HG02840 (cell line): ENCODE measurements around the gene ITGB8.

Source experiments
- ATAC-seq: cut with Tn5 transposase; IDR thresholded peaks from one replicate; pipeline ENCODE4 v1.9.1; 2021; ENCODE audit warnings: mild to moderate bottlenecking, moderate library complexity, moderate number of reproducible peaks; ENCODE audit not compliant: unreplicated experiment, low FRiP score

The ITGB8 gene

GRCh38 chr7:20331910-20332813 lies 1.5 kb downstream of the ITGB8 start:
- ATAC-seq: no peak

GRCh38 chr7:20338285-20338684 lies 7.6 kb downstream of the ITGB8 start:
- no peak for ATAC-seq

GRCh38 chr7:20340839-20341238 lies 10.1 kb downstream of the ITGB8 start:
- ATAC-seq: no peak

DNA sequence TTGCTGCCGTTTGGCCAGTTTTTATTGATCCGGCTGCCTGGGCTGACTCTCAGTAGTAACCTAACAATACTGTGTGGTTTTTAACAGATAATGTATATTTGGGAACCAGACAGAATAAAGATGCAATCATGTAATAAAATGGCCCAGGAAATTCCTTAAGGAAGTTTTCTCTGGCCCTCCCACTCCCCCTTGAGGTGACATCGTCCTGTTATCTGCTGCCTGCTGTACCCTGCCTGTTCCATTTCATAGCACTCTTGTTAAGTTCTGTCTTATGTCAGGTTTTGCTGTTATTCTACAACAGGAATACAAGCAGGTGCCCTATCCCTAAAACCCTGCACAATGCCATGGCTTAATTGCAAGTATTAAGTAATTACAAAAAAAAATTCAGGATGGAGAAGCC lies 12.5 kb downstream of the ITGB8 start:
- ATAC-seq: no peak

DNA sequence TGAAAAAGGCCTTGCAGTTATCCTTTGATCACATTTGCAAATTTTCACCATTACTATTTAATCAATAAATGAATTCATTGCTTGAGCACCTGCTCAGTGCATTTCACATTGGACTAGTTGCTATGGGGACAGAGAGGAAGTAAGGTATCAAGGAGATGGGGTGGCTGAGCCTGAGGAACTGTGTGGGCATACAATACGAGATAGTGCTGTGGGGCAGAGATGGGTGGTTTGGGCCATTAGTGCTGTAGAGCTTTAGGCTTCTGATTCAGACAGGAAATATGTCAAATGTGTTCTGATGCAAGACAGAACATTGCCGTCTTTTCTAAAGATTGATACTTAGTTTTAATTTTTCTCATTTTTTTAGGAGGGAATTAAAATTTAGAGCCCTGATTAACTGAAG lies 13.2 kb downstream of the ITGB8 start:
- no peak for ATAC-seq

GRCh38 chr7:20344396-20344795 lies 13.7 kb downstream of the ITGB8 start:
- ATAC-seq: no peak

- ATAC-seq: no peak
These were observed 15.9 kb downstream of the ITGB8 start for GRCh38 chr7:20346577-20346976.

DNA sequence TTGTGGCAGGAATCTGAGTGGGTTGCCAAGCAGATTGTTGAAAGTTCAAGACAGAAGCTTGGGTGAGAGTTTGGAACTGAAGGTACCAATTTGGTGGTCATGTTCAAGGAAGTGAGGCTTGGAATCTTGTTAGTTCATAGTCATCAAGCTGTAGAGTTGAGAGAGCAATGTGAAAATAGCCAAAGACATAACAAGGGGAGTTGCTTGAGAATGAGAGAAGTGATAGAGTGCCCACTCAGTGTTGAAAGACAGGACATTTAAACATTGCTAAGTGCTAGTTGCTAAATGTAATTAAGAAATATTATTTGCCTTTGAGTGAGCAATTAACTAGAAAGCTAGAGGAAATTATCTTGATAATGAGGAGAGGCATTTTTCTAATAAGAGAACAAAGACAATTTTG lies 17.0 kb downstream of the ITGB8 start:
- ATAC-seq: no peak

DNA sequence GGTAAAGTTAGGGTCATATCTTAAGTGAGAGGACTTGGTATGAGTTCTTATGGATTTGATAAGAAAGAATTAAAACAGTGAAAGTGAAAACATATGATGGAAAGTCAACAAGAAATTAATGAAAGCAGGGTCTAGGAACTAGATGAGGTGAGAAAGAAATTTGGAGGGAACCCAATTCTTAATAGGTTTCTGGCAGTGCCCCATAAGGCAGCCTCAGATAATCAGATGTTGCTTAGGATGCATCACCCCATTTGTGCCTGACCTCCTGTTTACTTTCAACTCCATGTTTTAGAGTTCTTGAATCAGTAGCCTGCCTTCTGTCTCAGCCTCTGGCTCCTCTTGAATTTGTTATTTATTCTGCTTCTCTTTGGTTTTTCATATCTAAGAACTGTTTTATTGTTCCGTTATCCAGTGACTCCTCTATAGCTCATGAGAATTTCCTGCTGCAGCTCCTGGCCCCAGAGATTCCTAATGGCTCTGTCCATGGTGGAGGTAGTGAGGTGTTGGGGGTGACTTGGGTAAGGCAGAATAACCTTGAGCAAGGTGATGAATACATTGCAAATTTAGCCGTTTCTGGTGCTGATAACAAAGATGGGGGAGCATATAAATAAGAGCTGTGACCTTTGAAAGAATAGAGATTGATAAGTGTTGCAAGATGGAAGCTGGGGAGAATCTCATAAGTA lies 17.6 kb downstream of the ITGB8 start:
- ATAC-seq: no peak

- no peak for ATAC-seq
These were observed 19.8 kb downstream of the ITGB8 start for GRCh38 chr7:20350518-20350951.

- ATAC-seq: no peak
These were observed 20.4 kb downstream of the ITGB8 start for GRCh38 chr7:20350996-20351692.

GRCh38 chr7:20351901-20352300 lies 21.2 kb downstream of the ITGB8 start:
- no peak for ATAC-seq

GRCh38 chr7:20352573-20353306 lies 22.0 kb downstream of the ITGB8 start:
- ATAC-seq: no peak

- no peak for ATAC-seq
These were observed 24.2 kb downstream of the ITGB8 start for GRCh38 chr7:20354610-20355528.

GRCh38 chr7:20358106-20358505 lies 27.4 kb downstream of the ITGB8 start:
- ATAC-seq: no peak

DNA sequence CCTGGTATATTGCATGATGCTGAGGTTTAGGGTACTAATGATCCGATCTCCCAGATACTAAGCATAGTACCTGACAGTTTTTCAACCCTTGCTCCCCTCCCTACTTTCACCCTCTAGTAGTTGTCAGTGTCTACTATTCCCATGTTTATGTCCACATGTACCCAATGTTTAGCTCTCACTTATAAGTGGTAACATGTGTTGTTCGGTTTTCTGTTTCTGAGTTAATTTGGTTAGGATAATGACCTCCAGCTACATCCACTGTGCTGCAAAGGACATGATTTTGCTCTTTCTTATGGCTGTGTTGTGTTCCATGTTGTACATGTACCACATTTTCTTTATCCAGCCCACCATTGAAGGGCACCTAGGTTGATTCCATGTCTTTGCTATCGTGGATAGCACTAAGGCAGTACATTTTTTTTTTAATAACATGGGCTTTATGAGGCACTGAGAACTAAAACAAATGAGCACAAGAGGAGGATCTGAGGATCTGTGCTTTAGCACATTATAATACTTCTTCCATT lies 28.1 kb downstream of the ITGB8 start:
- no peak for ATAC-seq

GRCh38 chr7:20359341-20359963 lies 28.8 kb downstream of the ITGB8 start:
- no peak for ATAC-seq

DNA sequence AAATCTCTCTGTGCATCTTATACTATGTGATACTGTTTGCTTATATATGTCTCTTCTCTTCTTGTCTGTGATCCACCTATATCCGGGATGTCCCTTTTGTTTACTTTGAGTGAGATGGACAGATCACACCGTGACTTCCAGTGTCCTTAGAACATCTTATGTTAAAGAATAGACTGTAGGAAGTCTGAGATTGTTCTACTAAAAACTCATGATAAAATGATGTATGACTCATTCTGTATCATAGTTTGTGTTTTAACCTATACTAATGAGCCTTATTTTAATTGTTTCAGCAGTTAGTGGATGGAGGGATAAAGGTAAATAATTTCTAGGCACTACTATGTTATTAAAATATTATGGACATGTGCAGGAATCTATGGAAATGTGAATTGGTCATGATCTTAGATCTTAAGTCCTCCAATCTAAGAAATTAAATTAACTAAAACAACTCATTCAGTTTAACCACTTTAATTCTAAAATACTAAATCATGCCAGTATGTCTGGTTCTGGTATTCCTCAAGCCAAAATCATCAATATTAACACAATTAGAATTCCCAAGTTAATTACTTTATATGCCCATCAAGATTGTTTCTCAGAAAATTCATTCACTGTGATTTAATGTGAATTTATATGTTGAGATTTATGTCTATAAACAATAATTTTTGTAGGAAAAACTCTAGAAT lies 32.0 kb downstream of the ITGB8 start:
- ATAC-seq: no peak
